Measurements from ENCODE around the gene SPC24. TPM values are rescaled to one million over a fixed set of nuclear protein-coding genes. Genes with fewer than 3 reads are reported as not detected.

SPC24 gene
- total RNA-seq, 2 donors from 2014 or later, result 1.2 to 5.7 TPM

DNA sequence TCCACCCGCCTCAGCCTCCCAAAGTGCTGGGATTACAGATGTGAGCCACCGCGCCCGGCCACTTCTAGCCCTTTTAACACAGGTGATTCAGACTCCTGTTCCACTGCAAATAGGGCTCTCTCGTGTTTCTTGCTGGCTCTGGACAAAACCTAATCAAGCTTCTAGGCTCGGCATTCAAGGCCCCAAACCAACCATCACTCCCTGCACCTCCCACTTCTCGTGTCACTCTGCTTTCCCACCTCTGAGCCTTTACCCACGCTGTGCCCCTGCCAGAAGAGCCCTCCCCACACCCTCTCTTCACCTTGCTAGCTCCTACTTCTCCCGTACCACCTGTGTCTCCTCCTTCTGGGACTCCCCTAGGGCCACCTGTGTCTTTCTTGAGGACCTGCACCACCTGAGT, 22.0 kb upstream of the SPC24 start:
- TF ChIP-seq, protein P1, sequence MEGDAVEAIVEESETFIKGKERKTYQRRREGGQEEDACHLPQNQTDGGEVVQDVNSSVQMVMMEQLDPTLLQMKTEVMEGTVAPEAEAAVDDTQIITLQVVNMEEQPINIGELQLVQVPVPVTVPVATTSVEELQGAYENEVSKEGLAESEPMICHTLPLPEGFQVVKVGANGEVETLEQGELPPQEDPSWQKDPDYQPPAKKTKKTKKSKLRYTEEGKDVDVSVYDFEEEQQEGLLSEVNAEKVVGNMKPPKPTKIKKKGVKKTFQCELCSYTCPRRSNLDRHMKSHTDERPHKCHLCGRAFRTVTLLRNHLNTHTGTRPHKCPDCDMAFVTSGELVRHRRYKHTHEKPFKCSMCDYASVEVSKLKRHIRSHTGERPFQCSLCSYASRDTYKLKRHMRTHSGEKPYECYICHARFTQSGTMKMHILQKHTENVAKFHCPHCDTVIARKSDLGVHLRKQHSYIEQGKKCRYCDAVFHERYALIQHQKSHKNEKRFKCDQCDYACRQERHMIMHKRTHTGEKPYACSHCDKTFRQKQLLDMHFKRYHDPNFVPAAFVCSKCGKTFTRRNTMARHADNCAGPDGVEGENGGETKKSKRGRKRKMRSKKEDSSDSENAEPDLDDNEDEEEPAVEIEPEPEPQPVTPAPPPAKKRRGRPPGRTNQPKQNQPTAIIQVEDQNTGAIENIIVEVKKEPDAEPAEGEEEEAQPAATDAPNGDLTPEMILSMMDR (IDR thresholded peaks at IDR 0.05), result no peak
- H3K27ac ChIP-seq, result no peak overlapping the region

DNA sequence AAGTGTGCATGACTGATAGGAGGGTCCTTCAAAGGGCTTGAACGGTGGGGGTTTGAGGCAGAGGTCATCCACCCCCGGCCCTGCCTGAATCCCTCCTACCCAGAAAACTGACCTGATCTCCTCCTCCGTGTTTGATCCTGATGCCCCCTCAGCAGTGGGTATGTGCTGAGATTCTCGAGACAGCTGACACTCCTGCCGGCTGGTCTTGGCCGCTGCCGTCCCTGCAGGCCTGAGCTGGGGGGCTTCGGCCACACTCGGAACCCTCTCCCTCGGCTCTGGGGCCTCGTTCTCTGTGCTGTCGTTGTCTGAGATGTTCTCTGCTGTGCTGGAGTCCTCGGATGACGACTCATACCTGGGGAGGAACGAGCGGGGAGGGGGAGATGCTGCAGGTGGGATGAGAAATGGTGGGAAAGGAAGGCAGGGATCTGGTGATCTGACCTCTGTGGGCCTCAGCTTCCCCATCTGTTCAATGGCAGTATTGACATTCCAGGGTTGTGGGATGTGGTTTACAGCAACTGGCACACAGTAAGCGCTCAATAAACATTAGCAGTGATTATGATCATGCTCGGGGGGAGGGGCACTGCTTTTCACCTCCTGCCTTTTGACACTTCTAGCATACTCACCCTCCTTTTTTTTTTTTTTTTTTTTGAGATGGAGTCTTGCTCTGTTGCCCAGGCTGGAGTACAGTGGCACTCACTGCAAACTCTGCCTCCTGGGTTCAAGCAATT, 21.0 kb upstream of the SPC24 start:
- DNase-seq (ENCODE audit: low spot score), result no peak
- Histone ChIP-seq H3K4me3 (no peak overlapping the region), H3K9me3 (no peaks in the 10 kb centered on the region), H3K27me3 (no peaks in the 10 kb centered on the region), H3K4me1 (peaks cover 0 to 25% of the 10 kb centered on the region in 2 donors), H3K36me3 (peaks cover 77% of the 10 kb centered on the region), H3K27ac (no peak overlapping the region)
- TF ChIP-seq, protein P1 (IDR thresholded peaks at IDR 0.05), result no peak

More for the DNA sequence above, 22.0 kb upstream of the SPC24 start:
- no peak overlapping the region for H3K4me3 ChIP-seq
- peaks cover 72% of the 10 kb centered on the region for H3K36me3 ChIP-seq
- no peak for DNase-seq (ENCODE audit: low spot score)
- no peaks in the 10 kb centered on the region for H3K9me3 ChIP-seq
- H3K4me1 ChIP-seq, result peaks cover 0 to 25% of the 10 kb centered on the region in 2 donors
- H3K27me3 ChIP-seq, result no peaks in the 10 kb centered on the region

DNA sequence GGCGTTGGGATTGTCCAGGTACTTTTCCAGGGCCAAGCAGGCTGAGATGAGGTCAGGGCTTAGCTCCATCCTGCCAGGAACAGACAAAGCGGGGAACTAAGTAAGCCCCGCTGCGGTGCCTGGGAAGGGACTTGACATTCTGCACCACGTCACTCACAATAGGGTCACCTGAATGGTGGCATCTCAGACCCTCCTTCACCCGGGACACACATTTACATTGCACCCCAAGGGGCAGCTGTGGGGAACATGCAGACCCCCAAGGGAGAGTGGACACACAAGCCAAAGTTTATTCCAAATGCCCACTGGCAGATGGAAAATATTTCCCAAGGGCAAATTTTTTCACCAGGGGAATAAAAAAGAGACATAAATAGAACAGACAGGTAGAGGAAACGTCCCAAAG, 20.3 kb upstream of the SPC24 start:
- Histone ChIP-seq H3K27ac (no peak overlapping the region), H3K27me3 (no peaks in the 10 kb centered on the region), H3K4me1 (peaks cover 0 to 25% of the 10 kb centered on the region in 2 donors), H3K4me3 (no peak overlapping the region), H3K36me3 (peaks cover 83% of the 10 kb centered on the region), H3K9me3 (no peaks in the 10 kb centered on the region)
- TF ChIP-seq, protein P1 (IDR thresholded peaks at IDR 0.05), result no peak
- no peak for DNase-seq (ENCODE audit: low spot score)

DNA sequence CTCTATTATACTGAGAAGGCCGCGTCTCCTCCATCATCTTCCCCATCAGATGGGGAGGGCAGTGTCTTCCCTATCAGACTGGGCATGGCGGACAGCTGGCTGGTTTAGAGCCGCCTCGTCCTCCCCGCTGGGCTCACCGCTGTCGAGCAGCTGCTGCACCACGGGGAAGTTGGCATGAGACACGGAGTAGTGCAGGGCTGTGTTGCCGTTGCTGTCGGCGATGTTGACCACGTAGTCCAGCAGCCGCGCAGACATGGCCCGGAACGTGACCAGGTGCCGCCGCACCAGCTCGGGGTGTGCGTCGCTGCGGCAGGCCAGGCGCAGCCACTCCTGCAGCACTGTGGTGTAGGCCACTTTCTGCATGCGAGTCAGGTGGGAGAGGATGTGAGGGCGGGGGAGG, 18.8 kb upstream of the SPC24 start:
- Histone ChIP-seq H3K4me3 (no peak overlapping the region), H3K4me1 (peaks cover 0 to 10% of the 10 kb centered on the region in 2 donors), H3K27me3 (no peaks in the 10 kb centered on the region), H3K36me3 (peaks cover 98% of the 10 kb centered on the region), H3K9me3 (no peaks in the 10 kb centered on the region), H3K27ac (no peak overlapping the region)
- TF ChIP-seq, protein P1 (IDR thresholded peaks at IDR 0.05), result no peak
- no peak for DNase-seq (ENCODE audit: low spot score)

DNA sequence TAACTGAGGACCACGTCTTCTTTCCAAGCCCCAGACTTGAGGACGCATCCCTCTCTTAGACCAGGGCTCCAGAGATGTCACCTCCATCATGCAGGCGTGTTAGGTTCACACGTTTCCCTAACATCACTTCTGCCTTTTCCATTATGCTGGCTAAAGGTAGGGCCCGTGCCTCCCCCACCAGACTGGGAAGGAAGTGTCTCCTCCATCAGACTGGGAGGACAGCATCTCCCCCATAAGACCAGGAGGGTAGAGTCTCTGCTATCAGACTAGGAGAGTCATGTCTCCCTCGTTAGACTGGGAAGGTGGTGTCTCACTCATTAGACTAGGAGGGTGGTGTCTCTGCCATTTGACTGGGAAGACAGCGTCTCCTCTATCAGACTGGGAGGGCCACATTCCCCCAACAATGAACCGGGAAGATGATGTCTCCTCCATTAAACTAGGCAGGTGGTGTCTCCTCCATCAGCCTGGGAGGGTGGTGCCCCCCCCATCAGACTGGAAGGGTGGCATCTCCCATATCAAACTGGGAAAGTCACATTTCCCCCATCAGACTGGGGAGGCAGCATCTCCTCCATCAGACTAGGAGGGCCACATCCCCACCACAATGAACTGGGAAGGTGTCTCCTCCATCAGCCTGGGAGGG, 18.1 kb upstream of the SPC24 start:
- no peak for DNase-seq (ENCODE audit: low spot score)
- TF ChIP-seq, protein P1 (IDR thresholded peaks at IDR 0.05), result no peak
- Histone ChIP-seq H3K4me1 (peaks cover 0 to 3% of the 10 kb centered on the region in 2 donors), H3K9me3 (no peaks in the 10 kb centered on the region), H3K4me3 (no peak overlapping the region), H3K36me3 (peaks cover 98% of the 10 kb centered on the region), H3K27ac (no peak overlapping the region), H3K27me3 (no peaks in the 10 kb centered on the region)

Data from right atrium auricular region (tissue), 2 donors.